Embryonic facial prominence (tissue), 1 donor: ENCODE measurements around the gene S100A9.
"Not testable (repeated sequence)": the region's sequence is repeated elsewhere in the genome, so short reads cannot be mapped to it uniquely, and the experiment has no call there.

Experiments used
- DNase-seq: peaks from one replicate; pipeline ENCODE4 v3.0.0-alpha.2; 2016; ENCODE audit errors: extremely low spot score

Gene S100A9

DNA sequence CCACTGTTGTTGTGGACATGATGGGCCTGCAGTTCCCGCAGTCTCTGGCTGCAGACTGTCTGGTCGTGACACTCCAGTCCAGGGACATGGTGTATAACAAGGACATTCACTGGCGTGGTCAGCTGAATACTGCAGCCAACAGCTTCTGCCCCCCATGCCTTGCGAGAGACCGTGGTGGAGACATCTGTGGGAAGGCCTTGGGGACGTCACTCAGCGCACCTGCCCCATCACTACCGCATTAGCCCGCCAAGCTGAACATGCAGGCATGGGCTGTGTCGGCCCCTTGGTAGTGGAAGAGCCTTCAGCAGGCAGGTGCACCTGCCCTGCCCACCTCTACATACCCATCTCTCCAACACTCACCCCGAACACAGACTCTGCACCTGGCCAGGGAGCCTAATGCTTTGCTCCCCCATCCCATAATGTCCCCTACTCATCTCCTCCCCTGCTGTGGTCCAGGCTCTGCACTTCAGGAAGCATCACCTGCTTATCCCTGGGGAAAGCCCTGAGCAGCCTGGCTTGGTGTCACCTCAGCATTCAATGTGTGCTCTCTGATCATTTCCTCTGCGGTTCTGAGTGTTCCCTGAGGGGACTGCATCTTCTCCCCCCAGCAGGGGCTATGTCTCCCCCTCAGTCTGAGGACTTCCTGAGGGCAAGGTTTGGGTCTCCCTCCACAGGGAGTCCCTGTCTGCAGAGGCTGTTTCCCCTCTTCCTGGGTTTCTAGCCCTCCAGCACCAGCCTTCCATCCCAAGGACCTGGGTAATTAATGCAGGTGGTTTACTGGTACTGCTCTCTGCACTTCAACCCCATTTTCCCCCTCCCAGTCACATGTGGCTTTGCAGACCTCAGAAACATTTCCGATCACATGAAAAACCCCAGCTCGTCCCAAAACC lies 12.2 kb upstream of the S100A9 start:
- DNase-seq = no peak

DNA sequence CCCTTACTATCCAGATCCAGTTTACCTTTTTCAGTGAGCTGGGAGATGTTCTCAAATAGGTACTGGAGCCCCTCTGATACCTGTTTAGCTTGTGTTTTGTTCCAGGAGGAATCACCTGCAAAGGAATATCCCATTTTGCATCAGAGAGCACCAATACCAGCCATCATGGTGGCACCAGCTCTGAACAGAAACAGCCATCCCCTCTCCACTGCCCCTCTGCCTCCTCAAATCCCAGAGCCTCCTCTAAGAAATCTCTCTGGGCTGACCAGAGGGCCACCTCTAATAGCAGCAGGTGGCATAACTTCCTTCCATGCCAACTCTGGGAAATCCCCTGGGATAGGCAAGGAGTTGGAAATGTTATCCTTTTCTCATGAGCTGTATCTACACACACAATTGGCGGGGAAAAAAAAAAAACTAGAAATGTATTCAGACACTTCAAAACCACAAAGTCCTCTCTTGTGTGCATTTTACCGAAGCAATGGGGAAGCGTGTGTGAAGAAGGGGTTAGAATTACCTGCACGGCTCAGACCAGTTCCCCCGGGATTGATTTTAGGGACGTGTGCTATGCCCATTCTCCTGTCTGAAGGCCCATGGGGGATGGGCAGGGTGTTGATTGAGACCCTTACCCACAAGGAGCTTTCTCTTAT lies 11.5 kb upstream of the S100A9 start:
- DNase-seq = no peak

- not testable (repeated sequence) for DNase-seq
Observed at GRCh38 chr1:153347049-153347448, 10.6 kb upstream of the S100A9 start.

GRCh38 chr1:153347856-153348255 lies 9.8 kb upstream of the S100A9 start:
- DNase-seq = no peak

DNA sequence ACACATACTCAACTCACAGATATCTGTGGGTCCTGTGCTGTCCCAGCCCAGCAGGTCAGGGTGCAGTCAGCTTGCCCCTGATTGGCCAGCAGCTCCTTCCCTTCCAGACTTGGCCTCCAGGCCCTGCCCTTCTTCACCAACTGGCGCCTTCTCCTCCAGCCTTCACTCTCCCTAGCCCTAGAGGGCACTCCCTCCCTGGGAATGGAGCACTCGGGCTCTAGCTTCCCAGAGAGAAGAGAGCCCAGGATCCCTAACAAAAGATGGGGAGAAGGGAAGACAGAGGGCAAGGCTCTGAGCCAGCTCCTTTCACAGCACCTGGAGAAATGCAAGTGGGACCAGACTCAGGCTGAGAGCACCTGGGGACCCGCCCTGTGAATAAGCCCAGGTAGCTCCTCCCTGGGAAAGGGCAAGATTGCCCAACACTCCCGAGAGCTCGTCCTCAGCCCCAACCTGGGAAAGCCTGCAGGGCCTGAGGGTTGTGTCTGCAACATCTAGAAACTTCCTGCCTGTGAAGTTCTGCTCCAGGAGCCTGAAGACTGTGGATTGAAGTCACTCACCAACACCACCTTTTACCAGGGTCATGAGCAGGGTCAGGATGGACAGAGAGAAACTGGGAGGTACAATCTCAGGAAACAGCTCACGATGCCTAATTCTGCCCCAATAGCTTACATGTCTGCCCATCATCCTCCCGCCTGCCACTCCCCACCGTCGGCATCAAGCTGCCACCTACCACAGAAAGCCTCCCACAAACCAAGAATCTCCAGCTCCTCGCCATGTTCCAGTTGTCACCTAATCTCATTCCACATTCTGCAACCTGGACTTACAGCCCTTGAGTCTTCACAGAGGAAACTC lies 8.9 kb upstream of the S100A9 start, which contains the start of gene PGLYRP4:
Gene PGLYRP4 (minus strand): TSS at position 331 of the 852 bp plus-strand sequence. CDS start 909 bp downstream, outside the sequence.
- DNase-seq = no peak

DNA sequence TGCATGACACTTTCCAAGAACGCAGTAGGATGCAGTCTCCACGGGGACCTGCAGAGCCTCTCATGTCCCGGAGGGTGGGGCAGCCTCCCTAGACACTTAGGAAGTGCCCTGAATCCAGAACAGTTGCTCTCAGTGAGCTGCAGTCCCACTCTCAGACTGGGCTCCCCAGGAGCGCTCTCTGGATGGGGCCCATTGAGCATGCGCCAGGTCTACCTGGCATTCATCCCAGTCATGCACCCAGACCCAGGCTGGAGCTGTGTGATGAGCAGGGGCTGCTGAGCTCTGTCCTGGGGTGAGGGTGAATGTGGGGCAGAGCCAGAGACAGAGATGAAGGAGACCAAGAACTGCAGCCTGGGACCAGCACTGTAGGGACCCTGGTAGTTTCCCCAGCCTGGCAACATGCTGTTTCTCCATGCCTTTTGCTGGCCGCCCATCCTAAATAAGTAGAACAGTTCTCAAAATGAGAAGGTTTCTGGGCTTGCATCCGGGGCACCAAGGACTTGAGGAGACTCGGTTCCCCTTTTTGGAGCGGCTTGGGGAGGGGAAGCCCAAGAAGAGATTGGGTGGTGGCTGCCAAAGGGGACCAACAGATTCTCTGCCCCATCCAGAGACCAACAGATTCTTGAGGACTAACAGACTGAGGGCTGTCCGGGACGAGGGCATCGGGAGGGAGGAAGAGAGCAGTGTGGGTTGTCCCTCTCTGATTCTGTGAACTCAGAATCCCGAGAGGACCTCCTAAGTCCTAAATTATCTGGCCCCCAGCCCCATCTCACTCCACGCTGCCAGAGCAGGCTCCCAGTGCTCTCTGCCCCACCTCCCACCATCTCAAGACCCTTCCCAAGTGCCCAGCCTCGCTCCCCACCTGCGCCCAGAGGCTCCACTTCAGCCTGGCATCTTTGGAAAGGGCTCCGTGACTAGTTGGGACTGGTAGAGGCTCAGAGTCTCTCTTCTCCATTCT lies 8.0 kb upstream of the S100A9 start:
- DNase-seq = no peak

DNA sequence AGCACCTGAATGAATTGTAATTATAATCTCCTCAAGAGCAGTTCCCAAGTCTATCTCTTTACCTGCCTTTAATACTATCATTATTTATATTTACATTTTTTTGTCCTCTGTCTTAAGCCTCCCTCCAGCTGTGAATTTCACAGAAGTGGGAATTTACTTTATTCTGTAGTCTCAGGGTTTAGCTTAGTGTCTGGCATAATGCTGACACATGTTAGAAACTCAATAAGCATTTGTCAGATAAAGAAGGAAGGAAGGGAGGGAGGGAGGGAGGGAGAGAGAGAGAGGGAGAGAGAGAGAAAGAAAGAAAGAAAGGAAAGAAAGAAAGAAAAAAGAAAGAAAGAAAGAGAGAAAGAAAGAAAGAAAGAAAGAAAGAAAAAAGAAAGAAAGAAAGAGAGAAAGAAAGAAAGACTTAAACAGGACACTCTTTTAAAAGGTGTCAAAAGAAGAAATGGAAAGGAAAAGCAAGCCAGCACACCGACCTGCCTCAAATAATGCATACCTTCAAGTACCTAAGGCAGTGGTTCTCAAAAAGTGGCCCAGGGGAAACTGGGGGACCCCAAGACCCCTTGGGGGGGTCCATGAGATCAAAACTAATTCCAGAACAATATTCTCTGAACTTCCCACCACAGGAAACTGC lies 7.2 kb upstream of the S100A9 start:
- DNase-seq = no peak

GRCh38 chr1:153352523-153352922 lies 5.1 kb upstream of the S100A9 start:
- DNase-seq = peak; percentile 50

DNA sequence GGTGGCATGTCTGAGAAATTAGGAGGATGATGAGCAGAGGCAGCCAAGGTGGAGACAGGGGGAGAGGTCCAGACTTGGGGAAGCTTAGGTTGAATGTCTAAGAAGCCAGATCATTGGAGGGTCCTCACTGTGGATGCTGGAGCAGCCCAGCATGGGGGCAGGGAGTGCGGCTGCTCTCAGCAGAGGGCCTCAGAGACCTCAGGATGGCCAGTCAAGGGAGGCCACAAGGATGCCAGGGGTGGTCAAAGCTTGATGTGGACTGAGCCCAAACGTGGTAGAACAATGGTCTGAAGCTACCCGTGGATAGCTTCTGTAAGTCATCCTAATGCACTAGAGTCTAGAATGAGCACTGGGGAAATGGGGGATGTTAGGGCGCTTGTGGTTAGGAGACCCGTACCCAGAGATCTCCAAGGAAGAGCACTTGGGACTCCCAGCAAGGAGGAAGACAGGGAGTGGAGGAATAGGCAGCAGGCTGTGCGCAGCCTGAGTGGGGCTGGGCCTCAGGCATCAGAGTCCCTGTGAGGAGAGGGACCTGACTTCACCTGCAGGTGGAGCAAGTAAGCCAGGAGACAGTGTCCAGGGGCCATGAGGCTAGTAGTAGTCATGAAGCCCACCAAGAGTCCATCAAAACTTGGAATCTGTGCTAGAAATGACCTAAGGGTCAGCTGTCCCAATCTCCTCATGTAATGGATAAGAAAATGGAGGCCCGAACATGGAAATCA lies 4.3 kb upstream of the S100A9 start:
- no peak for DNase-seq

- no peak for DNase-seq
Observed at GRCh38 chr1:153354515-153355193, 3.0 kb upstream of the S100A9 start.

GRCh38 chr1:153355445-153356071 lies 2.1 kb upstream of the S100A9 start:
- DNase-seq = no peak

GRCh38 chr1:153356392-153357075 lies 1.1 kb upstream of the S100A9 start:
- no peak for DNase-seq

DNA sequence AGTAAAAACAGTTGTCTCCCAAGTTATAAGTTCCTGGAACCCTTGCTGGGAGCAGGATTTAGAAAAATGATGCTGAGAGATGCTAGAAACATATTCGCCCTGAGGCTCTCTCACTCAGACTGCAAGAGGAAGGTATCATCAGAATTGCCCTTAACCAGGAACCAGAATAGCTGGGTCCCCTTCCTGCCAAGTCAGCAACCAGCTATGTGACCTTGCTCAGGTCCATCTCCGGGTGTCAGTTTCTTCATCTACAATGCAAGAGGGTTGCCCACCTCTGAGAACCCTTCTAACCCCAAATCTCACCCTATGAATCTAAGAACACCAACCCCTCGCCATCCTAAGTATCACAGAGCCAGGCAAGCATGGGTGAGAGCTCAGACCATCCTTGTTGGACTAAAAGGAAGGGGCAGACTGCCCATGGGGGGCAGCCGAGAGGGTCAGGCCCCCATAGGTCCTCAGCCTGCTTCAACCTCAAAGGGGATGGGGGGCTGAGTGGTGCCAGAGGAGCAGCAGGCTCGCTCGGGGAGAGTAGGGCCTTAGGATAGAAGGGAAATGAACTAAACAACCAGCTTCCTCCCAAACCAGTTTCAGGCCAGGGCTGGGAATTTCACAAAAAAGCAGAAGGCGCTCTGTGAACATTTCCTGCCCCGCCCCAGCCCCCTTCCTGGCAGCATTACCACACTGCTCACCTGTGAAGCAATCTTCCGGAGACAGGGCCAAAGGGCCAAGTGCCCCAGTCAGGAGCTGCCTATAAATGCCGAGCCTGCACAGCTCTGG lies 390 bp upstream of the S100A9 start:
- DNase-seq = no peak

- DNase-seq = no peak
Observed at GRCh38 chr1:153358691-153358975, 979 bp downstream of the S100A9 start.

DNA sequence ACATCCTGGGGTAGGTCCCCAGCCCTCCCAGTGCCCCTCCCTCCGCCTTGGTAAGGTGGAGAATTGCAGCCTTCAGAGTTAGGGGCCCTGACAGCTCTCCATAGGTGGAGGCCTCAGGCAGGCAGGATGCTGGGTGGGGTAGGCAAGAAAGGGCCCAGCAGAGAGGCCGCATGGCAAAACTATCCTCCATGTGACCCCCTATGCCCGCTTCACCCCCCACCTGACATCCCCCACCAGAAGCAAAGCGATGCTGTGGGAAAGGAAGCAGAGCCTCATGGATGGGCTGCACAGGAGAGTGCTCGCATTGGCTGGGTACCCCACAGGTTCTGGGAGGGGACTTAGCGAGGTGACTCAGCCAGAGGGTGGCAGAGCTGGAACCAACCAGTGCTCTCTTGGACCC lies 1.6 kb downstream of the S100A9 start:
- DNase-seq = no peak

DNA sequence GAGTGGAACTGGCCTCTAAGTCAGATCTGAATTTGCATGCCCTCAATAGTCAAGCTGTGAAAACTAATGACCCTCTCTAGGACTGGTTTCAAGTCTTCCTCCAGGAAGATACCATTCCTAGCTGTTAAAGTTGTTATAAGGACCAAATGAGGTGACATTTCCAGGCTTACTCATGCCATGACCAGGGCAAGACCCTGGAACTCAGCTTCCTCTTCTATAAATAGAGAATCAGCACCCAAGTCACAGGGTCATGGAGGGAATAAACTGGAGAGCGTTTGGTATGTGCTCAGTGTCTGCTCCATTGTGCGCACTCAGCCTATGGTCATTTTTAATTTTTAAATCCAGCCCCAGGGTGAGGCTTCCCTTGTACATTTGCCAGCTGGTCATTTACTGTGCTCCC lies 2.5 kb downstream of the S100A9 start:
- DNase-seq = no peak

- no peak for DNase-seq
Observed at GRCh38 chr1:153360592-153361479, 3.2 kb downstream of the S100A9 start.
